ENCODE results near the gene PSMA8.
"Not testable (repeated sequence)": the region's sequence is repeated elsewhere in the genome, so short reads cannot be mapped to it uniquely, and the experiment has no call there.

PSMA8 gene

DNA sequence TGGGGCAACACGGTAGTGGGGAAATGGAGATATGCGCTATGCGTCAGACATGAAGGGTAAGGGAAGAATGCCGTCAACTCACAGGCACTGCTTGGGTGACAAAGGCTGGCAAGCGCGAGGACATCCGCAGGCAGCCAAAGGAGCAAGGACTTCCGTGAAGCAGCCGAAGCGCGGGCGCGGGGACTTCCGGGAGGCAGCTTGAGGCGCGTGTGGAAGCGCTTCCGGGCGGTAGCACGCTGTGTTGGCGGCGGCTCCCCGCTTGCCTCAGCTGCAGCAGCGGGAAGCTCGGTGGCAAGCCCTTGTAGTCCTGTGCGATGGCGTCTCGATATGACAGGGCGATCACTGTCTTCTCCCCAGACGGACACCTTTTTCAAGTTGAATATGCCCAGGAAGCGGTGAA is at the start of gene PSMA8:
Gene PSMA8 (plus strand): TSS at position 218 of the 400 bp plus-strand sequence. CDS start 97 bp downstream, at position 315.
- DNase-seq: no peak

DNA sequence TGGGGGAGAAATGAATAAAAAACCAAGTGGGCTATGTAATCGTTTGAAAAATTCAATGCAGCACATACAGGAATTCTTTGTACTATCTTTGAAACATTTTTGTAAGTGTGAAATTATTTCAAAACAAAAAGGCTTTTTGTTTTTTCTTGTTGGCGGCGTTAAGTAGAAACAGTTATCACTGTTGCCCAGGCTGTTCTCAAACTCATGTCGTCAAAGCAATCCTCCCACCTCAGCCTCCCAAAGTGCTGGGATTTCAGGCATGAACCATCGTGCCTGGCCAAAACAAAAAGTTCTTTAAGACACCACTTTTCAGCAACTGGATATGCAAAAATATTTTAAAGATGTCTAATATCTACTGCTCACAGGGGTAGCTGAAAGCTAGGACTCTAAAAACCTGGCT is 48.6 kb upstream of the PSMA8 start:
- no peak for DNase-seq

DNA sequence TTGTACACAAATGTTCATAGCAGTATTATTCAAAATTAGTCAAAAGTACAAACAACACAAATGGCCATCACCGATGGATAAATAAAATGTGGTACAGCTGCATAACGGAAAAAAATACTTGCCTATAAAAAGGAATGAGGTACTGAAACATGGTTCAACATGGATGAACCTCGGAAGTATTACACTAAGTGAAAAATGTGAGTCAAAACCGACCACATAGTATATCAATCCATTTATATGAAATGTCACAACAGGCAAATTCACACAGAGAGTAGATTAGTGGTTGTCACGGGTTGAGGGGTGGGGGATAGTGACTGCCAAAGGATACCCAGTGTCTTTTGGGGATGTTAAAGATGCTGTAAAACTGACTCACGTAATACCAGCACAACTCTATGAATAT is 46.7 kb upstream of the PSMA8 start:
- no peak for DNase-seq

DNA sequence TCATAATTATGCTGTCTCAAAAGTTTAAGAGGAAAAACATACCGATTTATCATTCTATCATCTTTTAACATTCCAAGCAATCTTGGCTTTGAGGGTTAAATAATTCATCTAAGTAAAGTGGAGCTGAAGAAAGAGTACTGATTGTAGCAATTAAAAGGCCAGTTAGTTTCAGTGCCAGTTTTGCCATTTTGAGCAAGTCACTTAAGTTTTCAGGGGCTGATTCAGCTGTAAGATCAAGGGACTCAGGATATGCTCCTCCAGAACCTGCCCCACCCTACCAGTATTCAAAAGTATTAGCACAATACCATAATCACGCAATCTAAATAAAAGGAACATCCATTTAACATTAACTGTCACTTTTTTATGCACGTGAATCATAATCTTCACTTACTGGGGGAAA is 45.2 kb upstream of the PSMA8 start:
- no peak for DNase-seq

DNA sequence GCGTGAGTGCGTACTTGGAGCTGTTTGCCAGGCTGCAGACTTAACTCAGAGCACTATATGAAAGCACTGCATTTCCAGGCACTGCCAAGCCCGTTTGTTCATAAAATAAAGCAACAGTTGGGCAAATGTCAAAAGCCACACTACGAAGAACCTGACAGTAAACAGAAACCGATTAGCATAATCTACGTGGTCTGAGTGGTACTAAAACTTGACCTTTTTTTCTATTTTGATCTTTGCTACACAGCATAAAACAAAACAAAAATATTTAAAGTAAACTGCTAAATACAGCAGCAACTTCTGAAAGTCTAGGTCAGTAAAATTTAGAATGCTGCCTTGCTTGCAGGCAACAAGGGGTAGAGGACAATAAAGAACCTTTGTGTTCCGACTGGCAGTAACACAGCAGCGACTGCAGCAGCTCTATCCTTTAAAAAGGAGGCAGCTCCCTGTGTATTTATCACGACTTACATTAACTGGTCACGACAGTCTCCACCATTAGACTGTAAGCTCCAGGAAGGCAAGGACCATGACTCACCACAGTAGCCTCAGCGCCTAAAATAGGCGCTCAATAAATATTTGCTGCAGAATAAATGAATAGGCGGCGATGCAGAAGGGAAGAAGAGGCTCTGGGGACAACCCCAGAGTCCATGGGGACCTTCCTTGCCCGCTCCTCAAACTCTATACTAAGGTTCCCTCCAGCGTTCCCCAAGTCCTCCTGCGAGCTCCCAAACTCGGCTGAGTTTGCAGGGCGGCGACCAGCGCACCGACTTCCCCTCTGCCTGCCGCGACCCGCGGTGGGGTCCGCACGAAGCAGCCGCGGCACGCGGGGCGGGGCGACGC is 44.2 kb upstream of the PSMA8 start:
- no peak for DNase-seq

DNA sequence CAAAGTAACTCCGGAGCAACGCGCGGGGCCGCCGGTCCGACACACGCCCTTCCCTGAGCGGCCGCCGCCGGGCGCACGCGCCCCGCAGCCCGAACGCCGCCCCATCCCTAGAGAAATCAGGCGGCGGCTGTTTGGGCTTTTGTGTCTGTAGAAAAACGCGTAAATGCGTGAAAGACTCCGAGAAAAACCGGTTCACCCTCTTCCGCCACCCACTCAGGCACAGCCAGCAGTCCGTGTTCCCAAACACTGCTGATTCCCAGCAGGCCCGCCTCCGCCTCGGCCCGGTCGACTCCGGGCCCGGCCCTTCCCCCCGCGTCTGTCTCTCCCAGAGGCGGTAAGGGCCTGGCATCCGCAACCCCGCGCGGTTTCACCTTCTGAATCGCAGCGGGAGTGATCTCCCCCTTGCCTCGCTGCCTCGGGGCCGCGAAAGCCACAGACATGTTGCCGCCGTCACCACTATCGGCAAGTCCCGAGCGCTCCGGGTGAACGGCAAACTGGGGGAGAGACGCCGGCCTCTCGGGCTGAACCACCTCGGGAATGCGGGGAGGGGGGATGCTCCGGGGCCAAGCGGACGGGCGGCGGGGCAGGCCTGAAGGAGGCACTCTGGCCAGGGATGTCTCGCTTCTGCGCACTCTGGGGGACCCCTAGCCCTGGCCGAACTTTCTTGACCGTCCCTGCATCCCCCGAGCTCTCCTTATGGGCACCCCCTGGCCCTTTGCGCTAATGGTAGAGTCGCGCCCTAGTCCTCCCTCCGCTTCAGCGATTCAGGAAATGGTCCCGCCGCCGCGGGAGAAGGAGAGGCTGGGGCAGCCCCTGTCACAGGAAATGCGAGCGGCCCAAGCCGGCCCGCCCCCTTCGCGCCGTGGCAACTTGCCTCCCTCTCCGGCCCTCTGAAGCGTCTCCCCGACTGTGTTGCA is 43.3 kb upstream of the PSMA8 start, which contains the start of gene SS18:
Gene SS18 (minus strand): TSS at position 484 of the 917 bp plus-strand sequence. CDS start 44 bp downstream, at position 440.
- DNase-seq: peak; percentile 76

DNA sequence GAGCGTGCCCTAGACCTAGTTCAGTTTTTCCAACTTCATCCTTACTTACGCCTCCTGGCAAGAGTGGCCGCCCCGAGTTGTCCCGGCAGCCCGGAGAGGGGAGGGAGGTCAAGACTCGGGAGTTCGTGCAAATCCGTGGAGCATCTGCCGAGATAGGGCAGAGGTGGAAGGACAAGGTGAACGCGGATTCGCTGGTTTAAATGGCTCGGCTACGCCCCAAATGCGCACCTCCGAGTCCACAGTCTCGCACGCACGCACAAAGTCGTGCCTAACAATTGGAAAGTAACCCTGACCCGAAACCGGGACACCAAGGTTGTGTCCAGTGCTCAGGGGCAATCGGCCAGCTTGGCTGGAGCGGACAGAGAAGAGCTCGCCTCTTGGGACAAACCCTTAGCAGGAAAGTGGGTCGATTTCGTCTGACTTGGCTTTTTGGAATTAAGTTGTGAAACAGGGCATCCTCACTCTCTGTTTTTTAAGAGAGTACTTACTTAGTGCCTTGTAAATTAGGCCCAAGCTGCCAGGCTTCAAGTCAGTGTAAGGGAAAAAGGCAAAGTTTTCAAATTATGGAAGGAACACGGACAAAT is 42.5 kb upstream of the PSMA8 start:
- DNase-seq: no peak

DNA sequence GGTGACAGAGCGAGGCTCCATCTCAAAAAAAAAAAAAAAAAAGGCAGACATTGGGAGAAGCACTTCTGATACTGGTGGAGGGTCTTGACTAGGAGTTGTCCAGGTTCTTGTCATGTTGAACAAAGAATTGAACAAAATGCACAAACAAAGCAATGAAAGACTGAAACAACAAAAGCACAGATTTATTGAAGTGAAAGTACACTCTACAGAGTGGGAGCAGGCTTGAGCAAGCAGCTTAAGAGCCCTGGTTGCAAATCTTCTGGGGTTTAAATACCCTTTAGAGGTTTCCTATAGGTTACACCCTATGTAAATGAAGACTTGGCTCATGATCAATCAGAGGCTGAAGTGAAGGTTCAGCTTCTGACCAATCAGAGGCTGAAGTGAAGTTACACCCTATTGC is 36.8 kb upstream of the PSMA8 start:
- DNase-seq: no peak

DNA sequence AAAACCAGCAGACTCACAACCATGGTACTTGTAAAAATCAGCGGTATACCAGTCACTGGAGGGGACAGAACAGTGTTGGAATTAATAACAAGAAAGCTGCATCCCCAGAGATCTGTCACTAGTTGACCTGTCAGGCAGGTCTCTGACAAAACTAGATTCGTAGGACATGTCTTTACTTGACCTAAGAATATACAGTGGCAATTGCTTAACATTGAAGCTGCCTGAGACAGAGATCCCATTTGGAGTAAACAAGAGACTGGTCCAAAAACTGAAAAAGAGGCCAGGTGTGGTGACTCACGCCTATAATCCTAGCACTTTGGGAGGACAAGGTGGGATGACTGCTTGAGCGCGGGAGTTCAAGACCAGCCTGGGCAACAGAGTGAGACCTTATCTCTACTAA is 36.1 kb upstream of the PSMA8 start:
- DNase-seq: no peak

DNA sequence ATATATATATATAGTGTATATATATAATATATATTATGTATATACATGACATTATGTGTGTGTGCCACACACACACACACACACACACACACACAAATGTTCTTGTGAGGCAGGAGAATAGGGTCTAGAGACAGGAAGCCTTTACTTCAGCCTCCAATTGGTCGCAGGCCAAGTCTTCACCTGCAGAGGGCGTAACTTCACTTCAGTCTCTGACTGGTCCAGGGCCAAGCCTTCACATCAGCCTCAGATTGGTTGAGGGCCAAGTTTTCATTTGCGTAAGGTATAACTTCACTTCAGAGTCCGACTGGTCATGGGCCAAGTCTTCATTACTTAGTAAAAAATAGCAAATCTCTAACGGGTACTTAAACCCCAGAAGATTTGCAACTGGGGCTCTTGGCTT is 30.1 kb upstream of the PSMA8 start:
- DNase-seq: no peak

DNA sequence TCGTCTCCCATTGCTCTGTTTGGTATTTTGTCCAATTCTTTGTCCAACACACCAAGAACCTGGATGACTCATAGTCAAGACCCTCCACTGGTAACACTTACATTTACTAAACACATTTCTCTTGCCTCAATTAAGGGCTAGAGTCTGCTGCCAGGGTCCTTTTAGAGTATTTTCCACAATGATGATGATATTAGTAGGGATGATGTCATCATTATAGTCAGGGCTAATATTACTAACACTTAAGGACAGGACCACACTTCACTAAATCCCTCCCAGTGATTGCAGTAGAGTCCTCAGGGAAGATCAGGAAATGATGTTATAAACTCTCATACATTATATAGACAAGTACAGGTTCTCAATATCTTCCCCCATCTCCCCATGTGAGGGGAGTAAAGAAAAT is 29.6 kb upstream of the PSMA8 start:
- no peak for DNase-seq

DNA sequence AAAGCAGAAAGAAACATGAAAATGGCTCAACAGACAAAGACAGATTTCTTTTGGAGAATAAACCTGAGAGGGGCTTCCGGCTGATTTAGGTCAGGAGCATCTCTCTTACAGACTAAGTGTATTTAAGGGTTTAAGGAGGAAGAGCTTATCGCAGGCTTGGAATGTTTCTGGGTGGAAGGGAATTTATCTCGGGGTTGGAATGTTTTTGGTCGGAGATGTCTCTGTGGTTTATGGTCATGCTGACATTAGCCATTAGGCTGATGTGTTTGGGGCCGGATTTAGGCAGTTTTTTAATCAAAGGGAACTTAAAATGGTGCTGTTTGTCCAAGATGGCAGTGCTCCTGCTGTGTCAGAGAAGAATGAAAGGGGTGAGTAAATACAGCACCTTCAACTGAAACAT is 14.4 kb upstream of the PSMA8 start:
- DNase-seq: no peak

DNA sequence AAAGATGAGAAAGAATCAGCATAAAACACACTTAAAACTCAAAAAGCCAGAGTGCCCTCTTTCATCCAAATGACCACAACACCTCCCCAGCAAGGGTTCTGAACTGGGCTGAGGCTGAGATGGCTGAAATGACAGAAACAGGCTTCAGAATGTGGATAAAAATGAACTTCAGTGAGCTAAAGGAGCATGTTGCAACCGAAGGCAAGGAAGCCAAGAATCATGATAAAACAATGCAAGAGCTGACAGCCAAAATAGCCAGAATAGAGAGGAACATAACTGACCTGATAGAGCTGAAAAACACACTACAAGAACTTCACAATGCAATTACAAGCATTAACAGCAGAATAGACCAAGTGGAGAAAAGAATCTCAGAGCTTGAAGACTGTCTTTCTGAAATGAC is 12.2 kb upstream of the PSMA8 start:
- no peak for DNase-seq

DNA sequence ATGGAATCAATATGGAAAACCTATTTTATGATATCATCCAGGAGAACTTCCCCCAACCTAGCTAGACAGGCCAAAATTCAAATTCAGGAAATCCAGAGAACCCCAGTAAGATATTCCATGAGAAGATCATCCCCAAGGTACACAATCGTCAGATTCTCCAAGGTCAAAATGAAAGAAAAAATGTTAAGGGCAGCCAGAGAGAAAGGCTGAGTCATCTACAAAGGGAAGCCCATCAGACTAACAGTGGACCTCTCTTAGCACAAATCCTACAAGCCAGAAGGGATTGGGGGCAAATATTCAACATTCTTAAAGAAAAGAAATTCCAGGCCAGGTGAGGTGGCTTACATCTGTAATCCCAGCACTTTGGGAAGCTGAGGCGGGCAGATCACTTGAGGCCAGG is 11.7 kb upstream of the PSMA8 start:
- DNase-seq: not testable (repeated sequence)

DNA sequence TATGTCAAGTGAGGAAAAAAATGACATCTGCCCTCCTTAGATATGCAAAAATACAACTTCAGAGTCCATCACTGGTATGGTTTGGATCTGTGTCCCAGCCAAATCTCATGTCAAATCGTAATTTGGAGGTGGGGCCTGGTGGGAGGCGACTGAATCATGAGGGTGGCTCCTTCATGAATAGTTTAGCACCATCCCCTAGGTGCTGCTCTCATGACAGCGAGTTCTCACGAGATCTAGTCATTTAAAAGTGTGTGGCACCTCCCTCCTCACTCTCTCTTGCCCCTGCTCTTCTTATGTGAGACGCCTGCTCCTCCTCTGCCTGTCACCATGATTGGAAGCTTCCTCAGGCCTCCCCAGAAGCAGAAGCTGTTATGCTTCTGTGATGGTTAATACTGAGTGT is 5.9 kb upstream of the PSMA8 start:
- no peak for DNase-seq

DNA sequence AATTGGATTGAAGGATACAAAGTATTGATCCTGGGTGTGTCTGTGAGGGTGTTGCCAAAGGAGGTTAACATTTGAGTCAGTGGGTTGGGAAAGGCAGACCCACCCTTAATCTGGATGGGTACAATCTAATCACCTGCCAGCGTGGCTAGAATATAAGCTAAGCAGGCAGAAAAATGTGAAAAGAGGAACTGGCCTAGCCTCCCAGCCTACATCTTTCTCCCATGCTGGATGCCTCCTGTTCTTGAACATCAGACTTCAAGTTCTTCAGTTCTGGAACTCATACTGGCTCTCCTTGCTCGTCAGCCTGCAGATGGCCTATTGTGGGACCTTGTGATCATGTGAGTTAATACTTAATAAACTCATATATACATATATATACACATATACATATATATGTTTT is 5.5 kb upstream of the PSMA8 start:
- DNase-seq: not testable (repeated sequence)

DNA sequence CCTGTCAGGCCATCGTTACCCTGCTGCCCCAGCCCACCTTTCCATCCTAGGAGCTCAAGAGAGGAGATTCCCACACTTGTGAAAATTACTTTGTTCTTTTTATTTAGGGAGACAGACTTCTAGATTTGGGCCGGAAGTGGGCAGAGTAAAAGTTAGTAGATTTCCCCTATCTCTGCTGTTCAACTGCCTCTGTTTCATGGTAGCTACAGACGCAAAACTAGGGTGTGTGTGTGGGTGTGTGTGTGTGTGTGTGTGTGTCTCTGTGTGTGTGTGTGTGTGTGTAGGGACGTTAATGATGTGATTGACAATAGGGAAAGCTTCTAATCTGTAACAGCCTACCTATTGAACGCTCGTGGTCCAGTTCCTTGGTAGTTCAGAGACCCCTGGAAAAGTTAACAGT is 438 bp downstream of the PSMA8 start:
- DNase-seq: no peak

DNA sequence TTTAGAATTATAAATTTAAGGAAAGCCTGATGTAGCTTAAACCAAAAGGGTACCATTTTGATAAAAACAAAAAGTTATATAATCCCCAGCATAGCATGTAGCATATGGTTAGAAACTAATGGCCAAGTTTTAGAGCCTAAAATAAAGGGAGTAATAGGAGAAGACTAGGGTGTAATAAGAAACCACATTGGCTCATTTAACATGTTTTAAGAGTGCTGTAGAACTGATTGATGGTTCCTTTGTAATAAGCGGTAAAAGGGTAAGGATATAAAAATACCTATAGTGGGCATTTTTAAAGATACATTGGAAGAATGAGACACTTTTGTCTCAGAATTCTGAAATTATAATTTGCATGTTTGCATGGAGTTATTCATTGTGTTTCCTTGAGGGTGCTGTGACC is 1.9 kb downstream of the PSMA8 start:
- DNase-seq: no peak

DNA sequence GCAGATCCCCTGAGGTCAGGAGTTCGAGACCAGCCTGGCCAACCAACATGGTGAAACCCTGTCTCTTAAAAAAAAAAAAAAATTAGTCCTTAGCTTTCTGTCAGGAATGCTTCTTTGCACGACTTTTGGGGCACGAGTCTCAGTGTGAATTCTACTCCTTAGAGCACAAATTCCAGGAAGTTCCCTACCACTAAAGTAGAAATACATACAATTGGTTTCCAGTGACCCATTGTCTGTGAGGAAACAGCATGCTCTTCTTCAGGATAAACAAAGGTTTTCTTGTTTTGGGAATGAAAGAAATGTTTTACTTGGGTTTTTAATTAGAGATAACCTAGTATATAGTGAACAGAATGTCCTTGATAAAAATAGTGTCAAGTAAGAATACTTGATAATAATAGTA is 23.7 kb downstream of the PSMA8 start:
- no peak for DNase-seq

DNA sequence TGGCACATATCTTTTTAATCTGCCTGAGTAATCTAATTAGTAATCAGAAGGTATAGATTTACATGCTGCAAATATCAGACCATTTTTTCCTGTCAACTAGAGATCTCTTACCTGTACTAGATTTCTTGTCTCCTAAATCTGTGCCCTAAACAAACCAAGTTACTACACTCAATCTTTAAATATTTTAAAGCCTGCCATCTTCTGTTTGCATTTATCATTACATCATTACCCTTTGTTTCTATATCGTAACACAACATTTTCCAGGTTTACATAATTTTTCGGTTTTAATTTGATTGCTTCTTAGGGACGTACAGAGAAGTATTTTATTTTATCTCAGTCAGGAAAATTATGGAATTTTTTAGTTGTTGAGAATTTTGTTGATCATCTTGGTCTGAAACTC is 25.7 kb downstream of the PSMA8 start:
- no peak for DNase-seq

DNA sequence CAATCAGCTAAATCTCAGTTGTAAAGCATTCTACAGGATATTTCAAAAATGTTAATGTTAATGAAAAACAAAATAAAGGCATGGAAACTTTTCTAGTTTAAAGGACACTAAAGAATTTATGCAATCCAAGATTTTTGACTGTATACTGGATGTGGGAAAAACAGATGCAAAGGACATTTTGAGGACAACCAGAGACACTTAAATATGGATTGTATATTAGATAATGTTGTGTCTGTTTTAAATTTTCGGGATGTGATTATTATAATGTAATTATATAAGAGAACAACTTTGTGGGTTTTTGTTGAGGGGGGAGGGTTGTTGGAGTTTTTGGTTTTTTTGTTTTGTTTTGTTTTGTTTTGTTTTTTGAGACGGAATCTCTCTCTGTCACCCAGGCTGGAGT is 30.9 kb downstream of the PSMA8 start:
- DNase-seq: no peak

DNA sequence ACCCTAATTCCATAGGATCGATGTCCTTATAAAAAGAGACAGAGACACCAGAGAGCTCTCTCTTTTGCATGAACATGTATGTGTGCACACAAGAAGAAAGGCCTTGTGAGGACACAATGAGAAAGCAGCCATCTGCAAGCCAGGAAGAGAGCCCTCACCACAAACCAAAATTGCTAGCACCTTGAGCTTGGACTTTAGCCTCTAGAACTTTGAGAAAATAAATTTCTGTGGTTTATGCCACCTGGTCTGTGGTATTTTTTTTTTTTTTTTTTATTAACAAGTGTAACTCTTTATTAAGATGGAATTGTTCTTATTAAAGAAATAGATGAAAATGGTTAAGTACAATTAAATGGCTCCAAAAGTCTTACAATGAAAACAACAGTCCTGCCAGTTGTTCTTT is 33.9 kb downstream of the PSMA8 start:
- not testable (repeated sequence) for DNase-seq

DNA sequence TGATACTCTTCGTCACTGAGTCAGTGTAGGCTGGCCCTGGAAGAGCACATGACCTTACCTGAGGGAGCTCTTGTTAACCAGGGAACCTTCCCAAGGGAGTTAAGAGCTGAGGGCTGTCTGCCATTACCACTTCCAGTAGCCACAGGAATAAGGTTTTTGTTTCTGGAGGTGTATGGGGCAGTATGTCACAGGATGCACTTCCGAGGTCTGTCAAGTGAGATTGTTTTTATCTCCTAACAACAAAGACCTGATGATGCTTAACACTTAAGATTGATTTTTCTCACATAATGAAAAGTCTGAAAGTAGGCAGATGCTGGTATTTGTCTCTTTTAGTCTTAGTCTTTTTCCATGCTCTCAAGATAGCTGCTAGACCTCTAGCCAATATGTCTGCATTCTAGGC is 41.8 kb downstream of the PSMA8 start:
- no peak for DNase-seq

DNA sequence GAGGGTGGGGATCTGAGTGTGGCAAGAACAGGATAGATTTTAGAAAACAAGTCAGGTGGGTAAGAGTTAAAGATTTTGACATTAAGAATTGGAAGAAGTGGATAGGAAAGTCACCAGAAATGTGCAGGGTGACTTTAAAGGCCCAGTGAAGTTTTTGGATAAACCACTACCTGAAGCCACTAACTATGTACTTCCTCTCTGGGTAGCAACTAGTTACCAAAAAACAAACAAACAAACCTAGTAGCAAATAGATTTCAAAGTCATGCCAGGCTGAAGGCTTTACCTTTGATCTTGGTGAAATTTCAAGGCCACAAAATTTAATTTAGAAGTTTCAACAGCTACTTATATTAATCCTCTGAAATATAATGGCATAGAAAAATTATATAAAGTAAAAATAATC is 42.5 kb downstream of the PSMA8 start:
- DNase-seq: no peak
